K562 (cell line): ENCODE results near the gene GLMP.

Experiments
- CEBPB ChIP-seq: fragments of 450-650 bp; IDR thresholded peaks from 2 replicates; pipeline ENCODE4 v1.6.1; 2016; ENCODE audit warnings: missing genetic modification characterization, missing compliant biosample characterization
- EZH2 ChIP-seq: IDR thresholded peaks from 2 replicates; pipeline ENCODE4 v1.6.1; 2012; ENCODE audit warnings: low read depth, mild to moderate bottlenecking, inconsistent platforms, low read length, borderline replicate concordance
- GABPB1 ChIP-seq: sonication (generic); formaldehyde crosslinking; IDR thresholded peaks from 2 replicates; pipeline ENCODE4 v1.8.0; 2022; ENCODE audit warnings: mild to moderate bottlenecking, missing genetic modification reagents
- JUND ChIP-seq, 2 experiments: IDR thresholded peaks; 2 replicates in 1 of 2; 3 replicates in 1 of 2; pipeline ENCODE4 v1.6.1; 2011; ENCODE audit warnings: borderline replicate concordance in 2 of 2, low read depth in 2 of 2, low read length in 2 of 2, improper control_type of control experiment in 1 of 2, missing biosample characterization in 1 of 2, missing genetic modification characterization in 1 of 2, missing genetic modification reagents in 1 of 2
- MAZ ChIP-seq, 2 experiments: fragments of 450-650 bp in 1 of 2; sonication (generic) in 1 of 2; formaldehyde crosslinking; IDR thresholded peaks in 1 of 2; conservative IDR thresholded peaks in 1 of 2; 2 replicates each; pipeline versions ENCODE4 v1.4.0 to v1.5.0; 2020; ENCODE audit warnings: mild to moderate bottlenecking in 1 of 2, missing genetic modification reagents in 1 of 2
- NFIC ChIP-seq: fragments of 450-650 bp; IDR thresholded peaks from 2 replicates; pipeline ENCODE4 v1.6.1; 2017; ENCODE audit warnings: mild to moderate bottlenecking, inconsistent platforms
- PHF8 ChIP-seq: fragments of 200-600 bp; sonication (generic); IDR thresholded peaks from 2 replicates; pipeline ENCODE4 v1.6.1; 2012; ENCODE audit warnings: mixed run types, mild to moderate bottlenecking, inconsistent platforms, low read length, moderate library complexity, borderline replicate concordance
- POLR2A ChIP-seq: fragments of 450-650 bp; conservative IDR thresholded peaks from 2 replicates; pipeline ENCODE4 v1.6.1; 2016
- ZNF274 ChIP-seq: IDR thresholded peaks from 2 replicates; pipeline ENCODE4 v1.6.1; 2011; ENCODE audit warnings: low read depth, mild to moderate bottlenecking, low read length, moderate library complexity, borderline replicate concordance
- ZSCAN29 ChIP-seq: fragments of 450-650 bp; IDR thresholded peaks from 2 replicates; pipeline ENCODE4 v1.6.1; 2017
- TF ChIP-seq, protein P1 (sequence below), 3 experiments: IDR thresholded peaks in 2 of 3; conservative IDR thresholded peaks in 1 of 3; 2 replicates each; pipeline ENCODE4 v1.5.1; 2011 to 2012; ENCODE audit warnings: low read length in 3 of 3, mild to moderate bottlenecking in 3 of 3, control low read depth in 2 of 3, improper control_type of control experiment in 1 of 3, inconsistent platforms in 1 of 3, low read depth in 1 of 3, mixed read lengths in 1 of 3, moderate library complexity in 1 of 3; ENCODE audit not compliant: insufficient read depth in 2 of 3
- TF ChIP-seq, protein P2 (sequence below): sonication (generic); formaldehyde crosslinking; IDR thresholded peaks from 2 replicates; pipeline ENCODE4 v1.9.0; 2022; ENCODE audit warnings: mild to moderate bottlenecking, missing genetic modification reagents

DNA sequence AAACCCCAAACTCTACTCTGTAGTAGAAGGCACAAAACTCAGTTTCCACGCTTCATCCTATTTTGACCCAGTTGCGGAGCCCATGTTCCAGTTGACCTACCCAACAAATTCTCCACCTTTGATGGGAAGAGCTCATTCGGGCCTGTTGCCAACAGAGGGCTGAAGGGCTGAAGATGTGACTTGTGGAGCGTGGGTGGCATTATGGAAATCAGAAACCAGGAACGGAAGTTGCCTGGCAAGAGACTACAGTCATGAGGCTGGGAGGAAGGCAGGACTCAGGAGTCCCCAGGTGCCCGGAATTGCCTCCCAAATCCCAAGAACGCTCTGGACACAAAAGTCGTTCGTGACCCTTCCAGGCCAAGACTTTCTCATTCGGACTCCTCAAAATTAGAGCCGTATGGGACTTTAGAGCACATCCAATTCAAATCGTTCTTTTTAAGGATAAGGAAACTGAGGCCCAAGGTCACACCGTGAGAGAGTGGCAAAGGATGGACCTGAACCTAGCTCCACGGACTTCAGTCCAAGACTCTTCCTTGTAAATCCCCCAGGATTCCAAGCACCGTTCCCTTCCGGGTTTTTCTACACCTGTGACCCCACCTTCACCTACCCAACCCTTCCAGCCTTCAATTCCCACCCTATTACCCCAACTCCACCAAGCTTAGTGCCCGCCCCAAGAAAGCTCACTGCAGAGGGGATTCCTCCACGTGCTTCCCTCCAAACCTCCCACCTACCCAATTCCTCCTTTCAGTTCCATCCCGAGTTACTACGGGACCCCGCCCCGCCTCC lies 13.6 kb downstream of the GLMP start:
- TF ChIP-seq ZSCAN29 (no peak), ZNF274 (no peak), POLR2A (no peak), CEBPB (tag) (no peak), PHF8 (no peak), EZH2 (no peak), JUND (IDR thresholded peaks at IDR 0.05; ENCODE audit: borderline replicate concordance, low read depth, low read length) (no peak), JUND (tag; IDR thresholded peaks at IDR 0.05; ENCODE audit: borderline replicate concordance, low read depth, low read length) (no peak), GABPB1 (CRISPR knock-in tag) (no peak), MAZ (CRISPR knock-in tag; conservative IDR thresholded peaks at IDR 0.05 in 1 of 2, IDR thresholded peaks at IDR 0.05 in 1 of 2) (no peak), NFIC (peak; percentile 71)
- TF ChIP-seq, protein P1, sequence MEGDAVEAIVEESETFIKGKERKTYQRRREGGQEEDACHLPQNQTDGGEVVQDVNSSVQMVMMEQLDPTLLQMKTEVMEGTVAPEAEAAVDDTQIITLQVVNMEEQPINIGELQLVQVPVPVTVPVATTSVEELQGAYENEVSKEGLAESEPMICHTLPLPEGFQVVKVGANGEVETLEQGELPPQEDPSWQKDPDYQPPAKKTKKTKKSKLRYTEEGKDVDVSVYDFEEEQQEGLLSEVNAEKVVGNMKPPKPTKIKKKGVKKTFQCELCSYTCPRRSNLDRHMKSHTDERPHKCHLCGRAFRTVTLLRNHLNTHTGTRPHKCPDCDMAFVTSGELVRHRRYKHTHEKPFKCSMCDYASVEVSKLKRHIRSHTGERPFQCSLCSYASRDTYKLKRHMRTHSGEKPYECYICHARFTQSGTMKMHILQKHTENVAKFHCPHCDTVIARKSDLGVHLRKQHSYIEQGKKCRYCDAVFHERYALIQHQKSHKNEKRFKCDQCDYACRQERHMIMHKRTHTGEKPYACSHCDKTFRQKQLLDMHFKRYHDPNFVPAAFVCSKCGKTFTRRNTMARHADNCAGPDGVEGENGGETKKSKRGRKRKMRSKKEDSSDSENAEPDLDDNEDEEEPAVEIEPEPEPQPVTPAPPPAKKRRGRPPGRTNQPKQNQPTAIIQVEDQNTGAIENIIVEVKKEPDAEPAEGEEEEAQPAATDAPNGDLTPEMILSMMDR (IDR thresholded peaks at IDR 0.05 in 2 of 3, conservative IDR thresholded peaks at IDR 0.05 in 1 of 3; ENCODE audit: insufficient read depth in 2 of 3, low read depth in 1 of 3, low read length in 3 of 3), result no peak
- TF ChIP-seq, protein P2, sequence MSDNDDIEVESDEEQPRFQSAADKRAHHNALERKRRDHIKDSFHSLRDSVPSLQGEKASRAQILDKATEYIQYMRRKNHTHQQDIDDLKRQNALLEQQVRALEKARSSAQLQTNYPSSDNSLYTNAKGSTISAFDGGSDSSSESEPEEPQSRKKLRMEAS, result no peak; the same call in 1 of the 2 replicates
